Endothelial cell of umbilical vein (primary cell): ENCODE results near the gene OTUD1. TPM values are rescaled to one million over a fixed set of nuclear protein-coding genes. Genes with fewer than 3 reads are reported as not detected.

ENCODE experiments used
- BruUV-seq: library from RNA; stranded (reverse); fragments of 400-500 nt; replicated peaks from 2 replicates; lab custom pipeline; 2021; lab: Mats Ljungman, UMichigan
- CTCF ChIA-PET: fragments of 300-600, 350-600 bp; sonication (Branson Sonifier 250); formaldehyde crosslinking; loops from one replicate; lab custom pipeline; 2021; ENCODE audit warnings: antibody characterized with exemption, inconsistent platforms; lab: Charles Lee
- POLR2A ChIA-PET: fragments of 300-600, 350-600 bp; sonication (Branson Sonifier 250); formaldehyde crosslinking; loops from one replicate; lab custom pipeline; 2021; ENCODE audit warnings: antibody characterized with exemption, inconsistent platforms; lab: Charles Lee
- DNase-seq: peaks from one replicate; pipeline ENCODE4 v3.0.0-alpha.2; 2011; ENCODE audit warnings: low read depth, low spot score
- FAIRE-seq: peaks from 2 replicates; lab custom pipeline; 2011; peaks lifted over from hg19 to GRCh38; lab: Jason Lieb, UNC
- H2AFZ ChIP-seq: 2 replicates; pipeline ENCODE4 v1.6.0; 2012; ENCODE audit warnings: low read depth, low read length, control low read depth, inconsistent platforms
- H3K27ac ChIP-seq: 2 replicates; pipeline ENCODE4 v1.5.1; 2011; ENCODE audit warnings: low read depth, mild to moderate bottlenecking, control low read depth, low read length, moderate library complexity; ENCODE audit not compliant: insufficient read depth
- H3K27me3 ChIP-seq, 2 experiments: 2 replicates each; pipeline versions ENCODE4 v1.6.0 to v1.6.1; 2011; ENCODE audit warnings: low read length in 2 of 2, mixed read lengths in 1 of 2; ENCODE audit not compliant: control insufficient read depth in 2 of 2, insufficient read depth in 2 of 2
- H3K36me3 ChIP-seq, 2 experiments: 2 replicates in 1 of 2; 3 replicates in 1 of 2; pipeline ENCODE4 v1.5.1; 2011; ENCODE audit warnings: low read length in 2 of 2, mild to moderate bottlenecking in 1 of 2, moderate library complexity in 1 of 2; ENCODE audit not compliant: control insufficient read depth in 2 of 2, insufficient read depth in 2 of 2; ENCODE audit errors: extremely low read depth in 1 of 2
- H3K4me1 ChIP-seq: 3 replicates; pipeline ENCODE4 v1.5.1; 2011; ENCODE audit warnings: mild to moderate bottlenecking, low read length; ENCODE audit not compliant: control insufficient read depth, insufficient read depth; ENCODE audit errors: extremely low read depth
- H3K4me2 ChIP-seq: 2 replicates; pipeline ENCODE4 v1.6.1; 2011; ENCODE audit warnings: low read length, control low read depth, mixed read lengths; ENCODE audit not compliant: insufficient read depth
- H3K4me3 ChIP-seq, 3 experiments: fragments of 200-600 bp in 1 of 3; sonication (generic), shearing (Covaris generic) in 1 of 3; replicated peaks in 1 of 3; 2 replicates each; pipeline ENCODE4 v1.5.1; 2011 to 2016; ENCODE audit warnings: control low read depth in 3 of 3, low read length in 3 of 3, mild to moderate bottlenecking in 2 of 3, inconsistent platforms in 1 of 3, low read depth in 1 of 3, moderate library complexity in 1 of 3; ENCODE audit not compliant: insufficient read depth in 1 of 3
- H3K79me2 ChIP-seq: 2 replicates; pipeline ENCODE4 v1.6.0; 2012; ENCODE audit warnings: low read length, inconsistent platforms; ENCODE audit not compliant: control insufficient read depth, insufficient read depth
- H3K9ac ChIP-seq: replicated peaks from 2 replicates; pipeline ENCODE3; 2011; ENCODE audit warnings: low read length, control low read depth; ENCODE audit not compliant: insufficient read depth; ENCODE audit errors: extremely low read depth
- H3K9me1 ChIP-seq: replicated peaks from 3 replicates; pipeline ENCODE4 v1.6.0; 2011; ENCODE audit warnings: mild to moderate bottlenecking, low read length; ENCODE audit not compliant: control insufficient read depth, insufficient read depth; ENCODE audit errors: extremely low read depth
- H3K9me3 ChIP-seq: replicated peaks from 2 replicates; pipeline ENCODE4 v1.5.1; 2012; ENCODE audit warnings: low read length, inconsistent platforms; ENCODE audit not compliant: control insufficient read depth, insufficient read depth
- H4K20me1 ChIP-seq: replicated peaks from 2 replicates; pipeline ENCODE3; 2011; ENCODE audit warnings: mild to moderate bottlenecking, low read length; ENCODE audit not compliant: control insufficient read depth, insufficient read depth; ENCODE audit errors: extremely low read depth
- CTCF ChIP-seq, 2 donors: IDR thresholded peaks; 1 replicate in 1 of 2; 2 replicates in 1 of 2; pipeline ENCODE4 v1.5.1; 2011; ENCODE audit warnings: low read length in 2 of 2, mild to moderate bottlenecking in 2 of 2, moderate library complexity in 2 of 2, control low read depth in 1 of 2, inconsistent platforms in 1 of 2, low read depth in 1 of 2; ENCODE audit not compliant: insufficient read depth in 1 of 2; ENCODE audit errors: extremely low read depth in 1 of 2
- EZH2 ChIP-seq: IDR thresholded peaks from 2 replicates; pipeline ENCODE4 v1.6.1; 2012; ENCODE audit warnings: borderline replicate concordance, low read depth, mild to moderate bottlenecking, moderate library complexity, low read length, inconsistent platforms; ENCODE audit not compliant: severe bottlenecking
- FOS ChIP-seq: IDR thresholded peaks from 2 replicates; pipeline ENCODE4 v1.6.1; 2011; ENCODE audit warnings: mild to moderate bottlenecking, low read length, moderate library complexity, borderline replicate concordance; ENCODE audit not compliant: insufficient read depth
- GATA2 ChIP-seq: IDR thresholded peaks from 2 replicates; pipeline ENCODE4 v1.7.0; 2011; ENCODE audit warnings: low read depth, mild to moderate bottlenecking, moderate library complexity, mixed read lengths, low read length; ENCODE audit not compliant: insufficient read length, insufficient read depth
- JUN ChIP-seq: IDR thresholded peaks from 2 replicates; pipeline ENCODE4 v1.6.1; 2011; ENCODE audit warnings: borderline replicate concordance, low read depth; ENCODE audit not compliant: insufficient read length, insufficient read depth
- MAX ChIP-seq: IDR thresholded peaks from 2 replicates; pipeline ENCODE4 v1.6.1; 2011; ENCODE audit not compliant: insufficient read depth, insufficient read length
- MYC ChIP-seq: IDR thresholded peaks from one replicate; pipeline ENCODE4 v1.6.1; 2011; ENCODE audit warnings: mild to moderate bottlenecking, low read depth, low read length
- POLR2A ChIP-seq: IDR thresholded peaks from 2 replicates; pipeline ENCODE4 v1.6.1; 2012; ENCODE audit warnings: low read depth, mild to moderate bottlenecking, control low read depth, low read length
- POLR2AphosphoS5 ChIP-seq: IDR thresholded peaks from 2 replicates; pipeline ENCODE4 v1.6.1; 2012; ENCODE audit warnings: low read depth, mild to moderate bottlenecking, control low read depth, low read length, moderate library complexity; ENCODE audit not compliant: insufficient read depth
- dilution Hi-C: fragments of 300-500 bp; cut with MboI; formaldehyde crosslinking; loops from one replicate; pipeline ENCODE4 v1.15.0; 2019; ENCODE audit warnings: low sequenced_read_pairs; ENCODE audit not compliant: extremely low pct_ligation_motif_present
- intact Hi-C: fragments of 100-400 bp; cut with micrococcal nuclease; formaldehyde crosslinking; loops from one replicate; pipeline ENCODE4 v1.10.0; 2022
- polyA plus RNA-seq, 4 experiments: library from polyadenylated mRNA; depleted of rRNA in 3 of 4; stranded (reverse) in 3 of 4; unstranded in 1 of 4; fragments of >200 nt; gene quantifications; 2 replicates each; pipeline versions ENCODE4 v1.2.1 to v1.2.3, GENCODE V29; 2011 to 2012; ENCODE audit warnings: missing spikeins in 1 of 4
- total RNA-seq: library from RNA; stranded (reverse); gene quantifications from 2 replicates; pipeline ENCODE4 v1.2.3, GENCODE V29; 2021

The OTUD1 gene
- total and polyA plus RNA-seq, 2 donors (not counting 3 experiments of a cell fraction or from before 2014, with no cell fraction given): 2.2 to 4.8 TPM

GRCh38 chr10:23439452-23439960 is 631 bp downstream of the OTUD1 start:
- FAIRE-seq: no peak
- intact Hi-C loops: loop anchor here (2.0 kb wide), 1 partner anchor 345 kb away; the partner anchor contains the start of gene MSRB2
- Histone ChIP-seq H3K79me2 (no peaks in the 10 kb centered on the region), H3K27me3 (no peaks in the 10 kb centered on the region), H3K4me2 (peak overlapping the region; percentile 67), H3K27ac (peak overlapping the region; percentile 36), H3K36me3 (peaks cover 0 to 2% of the 10 kb centered on the region in 2 experiments), H4K20me1 (no peaks in the 10 kb centered on the region), H3K4me3 (peak overlapping the region; percentile 39 to 82 (median 54)), H3K9ac (peak overlapping the region; percentile 76), H2AFZ (peak overlapping the region; percentile 70), H3K9me1 (no peaks in the 10 kb centered on the region), H3K4me1 (peaks cover 4% of the 10 kb centered on the region), H3K9me3 (no peaks in the 10 kb centered on the region)
- ChIA-PET POLR2A (no interaction called here), CTCF (no interaction called here)
- dilution Hi-C loops: no loop called here
- TF ChIP-seq CTCF (IDR thresholded peaks at IDR 0.05; ENCODE audit: extremely low read depth in 1 of 2, insufficient read depth in 1 of 2, low read depth in 1 of 2, low read length in 2 of 2) (no peak), EZH2 (no peak), MYC (no peak), POLR2A (no peak), POLR2AphosphoS5 (no peak), MAX (no peak), GATA2 (no peak), JUN (no peak), FOS (no peak)
- BruUV-seq: no TSS peak
- DNase-seq: no peak
